CD4-positive, alpha-beta T cell treated with Interferon gamma for 1 hour (primary cell): Measurements from ENCODE around the gene CD4.

Experiments used
- DNase-seq: peaks from one replicate; pipeline ENCODE4 v3.0.0-alpha.2; 2020

Gene CD4

GRCh38 chr12:6830286-6830890, 41.1 kb downstream of the CD4 start:
- no peak for DNase-seq

- DNase-seq, result no peak
Observed at GRCh38 chr12:6830999-6831398, 41.7 kb downstream of the CD4 start.

GRCh38 chr12:6831450-6831995, 42.2 kb downstream of the CD4 start:
- no peak for DNase-seq

- no peak for DNase-seq
Observed at GRCh38 chr12:6832125-6832524, 42.8 kb downstream of the CD4 start.

GRCh38 chr12:6833189-6833890, 44.0 kb downstream of the CD4 start:
- DNase-seq, result no peak

- no peak for DNase-seq
Observed at GRCh38 chr12:6834254-6834653, 44.9 kb downstream of the CD4 start.

GRCh38 chr12:6834873-6835272, 45.5 kb downstream of the CD4 start:
- no peak for DNase-seq

- DNase-seq, result no peak
Observed at GRCh38 chr12:6836851-6837250, 47.5 kb downstream of the CD4 start.

- no peak for DNase-seq
Observed at GRCh38 chr12:6837370-6838060, 48.2 kb downstream of the CD4 start.

- DNase-seq, result no peak
Observed at GRCh38 chr12:6838854-6839253, 49.5 kb downstream of the CD4 start.

GRCh38 chr12:6839482-6840201, 50.3 kb downstream of the CD4 start:
- no peak for DNase-seq

GRCh38 chr12:6840330-6840729, 51.0 kb downstream of the CD4 start:
- no peak for DNase-seq

- DNase-seq, result no peak
Observed at GRCh38 chr12:6840761-6841515, 51.6 kb downstream of the CD4 start, which contains the start of gene GNB3. Gene GNB3 (plus strand): TSS chr12:6840925. CDS start chr12:6841288, 363 bp downstream.

- DNase-seq, result no peak
Observed at GRCh38 chr12:6842075-6842474, 52.7 kb downstream of the CD4 start.

- DNase-seq, result no peak
Observed at GRCh38 chr12:6843118-6843902, 54.0 kb downstream of the CD4 start.

GRCh38 chr12:6845395-6845794, 56.1 kb downstream of the CD4 start:
- DNase-seq, result no peak

GRCh38 chr12:6846316-6846869, 57.1 kb downstream of the CD4 start:
- DNase-seq, result no peak

GRCh38 chr12:6847676-6848075, 58.3 kb downstream of the CD4 start:
- DNase-seq, result no peak

GRCh38 chr12:6849427-6849826, 60.1 kb downstream of the CD4 start:
- DNase-seq, result no peak

GRCh38 chr12:6849976-6850560, 60.7 kb downstream of the CD4 start:
- DNase-seq, result no peak

GRCh38 chr12:6850796-6851152, 61.4 kb downstream of the CD4 start:
- DNase-seq, result no peak
